Fibroblast of lung (primary cell): ENCODE results near the gene CEP72.

Experiments used
- CTCF ChIP-seq, 2 donors: IDR thresholded peaks in 1 of 2; conservative IDR thresholded peaks in 1 of 2; 1 replicate in 1 of 2; 2 replicates in 1 of 2; pipeline ENCODE4 v1.5.1; 2011 to 2012; ENCODE audit warnings: low read length in 2 of 2, control low read depth in 1 of 2, inconsistent platforms in 1 of 2, low read depth in 1 of 2, mild to moderate bottlenecking in 1 of 2
- EZH2 ChIP-seq: IDR thresholded peaks from 2 replicates; pipeline ENCODE4 v1.5.1; 2012; ENCODE audit warnings: low read length, control low read depth, mild to moderate bottlenecking; ENCODE audit errors: missing control alignments

GRCh38 chr5:672329-673160 is 60.4 kb downstream of the CEP72 start:
- TF ChIP-seq CTCF (conservative IDR thresholded peaks at IDR 0.05 in 1 of 2, IDR thresholded peaks at IDR 0.05 in 1 of 2; ENCODE audit: low read depth in 1 of 2, low read length in 2 of 2) (no peak), EZH2 (no peak)
